IMR-90 (cell line): Measurements from ENCODE around the gene ROBO4. TPM values are rescaled to one million over a fixed set of nuclear protein-coding genes. Genes with fewer than 3 reads are reported as not detected.

Source experiments
- ATAC-seq: fragments of 200-7000 bp; cut with Tn5 transposase; 2 replicates; pipeline ENCODE4 v1.9.1; 2020; ENCODE audit warnings: low read depth, mild to moderate bottlenecking, moderate library complexity
- BruUV-seq: library from RNA; stranded (reverse); fragments of 400-500 nt; replicated peaks from 2 replicates; lab custom pipeline; 2021; lab: Mats Ljungman, UMichigan
- CTCF ChIA-PET: fragments of 300-600 bp; formaldehyde crosslinking; extraction: SDS; loops from one replicate; lab custom pipeline; 2021; ENCODE audit warnings: antibody characterized with exemption; lab: Yijun Ruan, JAX
- POLR2A ChIA-PET: fragments of 300-600 bp; sonication (Branson Sonifier 250); formaldehyde crosslinking; loops from one replicate; lab custom pipeline; 2022; ENCODE audit warnings: antibody characterized with exemption; ENCODE audit not compliant: unreplicated experiment; lab: Charles Lee
- DNase-seq: peaks from one replicate; pipeline ENCODE4 v3.0.0; 2013
- H2AFZ ChIP-seq: replicated peaks from 2 replicates; pipeline ENCODE3; 2013; ENCODE audit warnings: low read length, mild to moderate bottlenecking; ENCODE audit not compliant: poor library complexity
- H2AK5ac ChIP-seq: 2 replicates; pipeline ENCODE4 v1.6.1; 2013; ENCODE audit warnings: low read depth, low read length, inconsistent platforms
- H2AK9ac ChIP-seq: replicated peaks from 2 replicates; pipeline ENCODE3; 2013; ENCODE audit warnings: mild to moderate bottlenecking, low read depth, low read length, moderate library complexity; ENCODE audit not compliant: poor library complexity
- H2BK120ac ChIP-seq: 2 replicates; pipeline ENCODE4 v1.6.1; 2013; ENCODE audit warnings: low read depth, low read length, inconsistent platforms
- H2BK15ac ChIP-seq: 3 replicates; pipeline ENCODE4 v1.6.1; 2013; ENCODE audit warnings: low read depth, low read length, inconsistent platforms
- H2BK20ac ChIP-seq: 2 replicates; pipeline ENCODE4 v1.6.1; 2013; ENCODE audit warnings: low read depth, mild to moderate bottlenecking, inconsistent platforms, low read length, moderate library complexity
- H2BK5ac ChIP-seq: 2 replicates; pipeline ENCODE4 v1.6.1; 2013; ENCODE audit warnings: mild to moderate bottlenecking, low read depth, low read length, inconsistent platforms; ENCODE audit not compliant: poor library complexity, severe bottlenecking
- H3K14ac ChIP-seq: replicated peaks from 2 replicates; pipeline ENCODE4 v1.6.1; 2013; ENCODE audit warnings: low read depth, low read length, inconsistent platforms
- H3K18ac ChIP-seq: 2 replicates; pipeline ENCODE4 v1.6.1; 2013; ENCODE audit warnings: low read depth, low read length, control low read depth
- H3K23ac ChIP-seq: 2 replicates; pipeline ENCODE4 v1.6.1; 2013; ENCODE audit warnings: low read depth, low read length, inconsistent platforms
- H3K27ac ChIP-seq: 2 replicates; pipeline ENCODE4 v1.5.1; 2013; ENCODE audit warnings: mild to moderate bottlenecking, control low read depth, low read length; ENCODE audit not compliant: insufficient read depth
- H3K27me3 ChIP-seq: 2 replicates; pipeline ENCODE4 v1.6.1; 2013; ENCODE audit warnings: low read length; ENCODE audit not compliant: control insufficient read depth, insufficient read depth
- H3K36me3 ChIP-seq: 2 replicates; pipeline ENCODE4 v1.6.1; 2013; ENCODE audit warnings: low read length, mixed read lengths; ENCODE audit not compliant: control insufficient read depth, insufficient read depth
- H3K4ac ChIP-seq: 2 replicates; pipeline ENCODE4 v1.6.1; 2013; ENCODE audit warnings: low read depth, low read length, inconsistent platforms
- H3K4me1 ChIP-seq: 2 replicates; pipeline ENCODE4 v1.6.1; 2013; ENCODE audit warnings: low read length, mixed read lengths; ENCODE audit not compliant: control insufficient read depth, insufficient read depth
- H3K4me2 ChIP-seq: 2 replicates; pipeline ENCODE4 v1.6.1; 2013; ENCODE audit warnings: low read depth, mild to moderate bottlenecking, control low read depth, low read length, moderate library complexity
- H3K4me3 ChIP-seq: 2 replicates; pipeline ENCODE4 v1.5.1; 2013; ENCODE audit warnings: low read depth, mild to moderate bottlenecking, control low read depth, low read length, moderate library complexity; ENCODE audit not compliant: insufficient read depth
- H3K56ac ChIP-seq: 2 replicates; pipeline ENCODE4 v1.6.1; 2013; ENCODE audit warnings: low read length, inconsistent platforms; ENCODE audit not compliant: insufficient read depth; ENCODE audit errors: extremely low read depth
- H3K79me1 ChIP-seq, 2 experiments: 2 replicates each; pipeline ENCODE4 v1.6.1; 2013; ENCODE audit warnings: low read length in 2 of 2, inconsistent platforms in 1 of 2, low read depth in 1 of 2
- H3K9ac ChIP-seq: 2 replicates; pipeline ENCODE4 v1.6.1; 2013; ENCODE audit warnings: low read depth, low read length, control low read depth
- H3K9me1 ChIP-seq: 2 replicates; pipeline ENCODE4 v1.6.1; 2013; ENCODE audit warnings: low read length, inconsistent platforms; ENCODE audit not compliant: insufficient read depth
- H3K9me3 ChIP-seq: 2 replicates; pipeline ENCODE4 v1.6.1; 2013; ENCODE audit warnings: low read length; ENCODE audit not compliant: control insufficient read depth, insufficient read depth
- H4K20me1 ChIP-seq: 2 replicates; pipeline ENCODE4 v1.6.1; 2013; ENCODE audit warnings: low read length, inconsistent platforms; ENCODE audit not compliant: insufficient read depth
- H4K5ac ChIP-seq: 2 replicates; pipeline ENCODE4 v1.6.1; 2013; ENCODE audit warnings: mild to moderate bottlenecking, low read depth, low read length, control low read depth
- H4K8ac ChIP-seq, 2 experiments: 2 replicates each; pipeline ENCODE4 v1.6.1; 2013; ENCODE audit warnings: low read depth in 2 of 2, low read length in 2 of 2, control low read depth in 1 of 2, inconsistent platforms in 1 of 2
- H4K91ac ChIP-seq: 2 replicates; pipeline ENCODE4 v1.6.1; 2013; ENCODE audit warnings: low read depth, low read length, inconsistent platforms; ENCODE audit not compliant: insufficient read depth
- BHLHE40 ChIP-seq: fragments of 150-350 bp; IDR thresholded peaks from 2 replicates; pipeline ENCODE4 v1.6.1; 2016; ENCODE audit warnings: mild to moderate bottlenecking, low read depth, low read length
- CEBPB ChIP-seq: IDR thresholded peaks from 2 replicates; pipeline ENCODE4 v1.6.1; 2012; ENCODE audit warnings: low read depth, low read length, improper control_type of control experiment
- CHD1 ChIP-seq: IDR thresholded peaks from 2 replicates; pipeline ENCODE4 v1.6.1; 2012; ENCODE audit warnings: low read depth, low read length, improper control_type of control experiment
- ELK1 ChIP-seq: fragments of 150-350 bp; IDR thresholded peaks from 2 replicates; pipeline ENCODE4 v1.6.1; 2016; ENCODE audit warnings: low read depth, mild to moderate bottlenecking, low read length, moderate library complexity, borderline replicate concordance
- MAZ ChIP-seq: IDR thresholded peaks from 2 replicates; pipeline ENCODE4 v1.6.1; 2012; ENCODE audit warnings: low read depth, mild to moderate bottlenecking, low read length, improper control_type of control experiment, moderate library complexity, borderline replicate concordance
- MXI1 ChIP-seq: IDR thresholded peaks from 2 replicates; pipeline ENCODE4 v1.6.1; 2012; ENCODE audit warnings: low read depth, mild to moderate bottlenecking, low read length, moderate library complexity, borderline replicate concordance
- NFE2L2 ChIP-seq: fragments of 150-350 bp; IDR thresholded peaks from 2 replicates; pipeline ENCODE4 v1.6.1; 2016; ENCODE audit warnings: low read depth, mild to moderate bottlenecking, low read length
- RAD21 ChIP-seq: IDR thresholded peaks from 2 replicates; pipeline ENCODE4 v1.6.1; 2012; ENCODE audit warnings: low read length, improper control_type of control experiment
- RCOR1 ChIP-seq: IDR thresholded peaks from 2 replicates; pipeline ENCODE4 v1.6.1; 2012; ENCODE audit warnings: mild to moderate bottlenecking, low read length, improper control_type of control experiment; ENCODE audit not compliant: insufficient replicate concordance
- RFX5 ChIP-seq: IDR thresholded peaks from 2 replicates; pipeline ENCODE4 v1.8.0; 2012; ENCODE audit warnings: low read depth, mild to moderate bottlenecking, low read length, moderate library complexity
- SMC3 ChIP-seq: fragments of 150-350 bp; IDR thresholded peaks from 2 replicates; pipeline ENCODE4 v1.6.1; 2016; ENCODE audit warnings: low read depth, mild to moderate bottlenecking, antibody characterized with exemption, low read length, moderate library complexity
- USF2 ChIP-seq: fragments of 150-350 bp; IDR thresholded peaks from 2 replicates; pipeline ENCODE4 v1.6.1; 2017; ENCODE audit warnings: mild to moderate bottlenecking, antibody characterized with exemption, low read length, low read depth
- WGBS, 2 experiments: methylation state at CpG; one replicate each; pipeline versions ENCODE4 v1.1.5 to v1.1.7; 2013; ENCODE audit warnings: missing lambda C conversion rate in 2 of 2; ENCODE audit not compliant: insufficient read length in 1 of 2; ENCODE audit errors: extremely low coverage in 2 of 2; 5-methylcytosine and 5-hydroxymethylcytosine counted together
- dilution Hi-C: fragments of 300-500 bp; cut with HindIII; formaldehyde crosslinking; loops from one replicate; pipeline ENCODE4 v1.14.3; 2018; ENCODE audit warnings: low sequenced_read_pairs; ENCODE audit not compliant: unreplicated experiment
- in situ Hi-C: fragments of 300-500 bp; cut with MboI; formaldehyde crosslinking; loops from 3 replicates; pipeline ENCODE4 v1.14.3; 2019; ENCODE audit warnings: low sequenced_read_pairs, inconsistent platforms, mixed read lengths
- intact Hi-C: fragments of 100-400 bp; cut with micrococcal nuclease; formaldehyde crosslinking; loops from 2 replicates; pipeline ENCODE4 v1.10.0; 2022
- polyA plus RNA-seq, 3 experiments: library from polyadenylated mRNA; depleted of rRNA; stranded (reverse); fragments of >200 nt; gene quantifications; 2 replicates each; pipeline ENCODE4 v1.2.3, GENCODE V29; 2012; ENCODE audit warnings: low replicate concordance in 1 of 3
- total RNA-seq: library from RNA; depleted of rRNA; stranded (reverse); fragments of >200 nt; gene quantifications from 2 replicates; pipeline ENCODE4 v1.2.3, GENCODE V29; 2012

The ROBO4 gene
- total and polyA plus RNA-seq, 2 of the 4 experiments (the other 2 are of a cell fraction), result 0.72 to 0.82 TPM

- no peak for TF ChIP-seq NFE2L2
These were observed 15.2 kb downstream of the ROBO4 start (continued) for GRCh38 chr11:124882339-124883071.

DNA sequence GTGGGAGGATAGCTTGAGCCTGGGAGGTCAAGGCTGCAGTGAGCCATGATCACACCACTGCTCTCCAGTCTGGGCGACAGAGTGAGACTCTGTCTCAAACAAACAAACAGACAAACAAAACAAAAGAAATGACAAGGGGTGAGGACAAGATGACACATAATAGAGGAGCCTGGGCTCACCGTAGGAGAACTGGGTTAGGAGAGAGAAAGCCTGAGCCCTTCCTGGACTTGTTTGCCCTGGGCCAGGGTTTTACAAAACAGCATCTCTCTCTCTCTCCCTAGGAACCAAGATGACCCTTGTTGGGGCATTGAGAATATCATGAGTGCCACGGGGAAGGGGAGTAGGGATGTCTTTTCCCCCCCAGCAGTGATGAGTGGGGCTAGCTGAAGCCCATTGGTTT, 16.7 kb downstream of the ROBO4 start:
- TF ChIP-seq NFE2L2, result no peak
- TF ChIP-seq RFX5, result no peak
- no peak for TF ChIP-seq RCOR1
- TF ChIP-seq CHD1, result no peak
- no peak for TF ChIP-seq ELK1
- TF ChIP-seq BHLHE40, result no peak
- no peak for TF ChIP-seq MXI1
- no peak for TF ChIP-seq CEBPB
- TF ChIP-seq MAZ, result no peak
- no peak for TF ChIP-seq RAD21
- TF ChIP-seq SMC3, result no peak
- TF ChIP-seq USF2, result no peak
- H3K4me3 ChIP-seq, result no peak overlapping the region
- intact Hi-C loops, result no loop called here
- dilution Hi-C loops, result no loop called here
- no peak overlapping the region for H3K4me2 ChIP-seq
- no peak overlapping the region for H2AK9ac ChIP-seq
- H3K79me1 ChIP-seq, result peaks cover 6 to 21% of the 10 kb centered on the region in 2 experiments; a peak in 3 of 4 replicates
- WGBS, 2 experiments, result 100% methylated on average over 1 of the region's 3 CpGs; no CpG with 5 or more reads in 1 of the 2 experiments
- no peaks in the 10 kb centered on the region for H3K9me3 ChIP-seq
- no peak overlapping the region for H2BK5ac ChIP-seq
- no TSS peak for BruUV-seq
- DNase-seq, result no peak
- H3K9ac ChIP-seq, result no peak overlapping the region
- no peak overlapping the region for H2AK5ac ChIP-seq
- no peak overlapping the region for H3K56ac ChIP-seq
- ChIA-PET POLR2A (no interaction called here), CTCF (no interaction called here)
- no peak overlapping the region for H3K14ac ChIP-seq
- no peak overlapping the region for H2BK120ac ChIP-seq
- H4K20me1 ChIP-seq, result no peaks in the 10 kb centered on the region
- no peak overlapping the region for H2AFZ ChIP-seq
- no peak overlapping the region for H4K8ac ChIP-seq
- H3K9me1 ChIP-seq, result peaks cover 3% of the 10 kb centered on the region; the same call in 1 of the 2 replicates
- no peak overlapping the region for H4K91ac ChIP-seq
- H2BK20ac ChIP-seq, result no peak overlapping the region
- no peak overlapping the region for H2BK15ac ChIP-seq
- H3K4ac ChIP-seq, result no peak overlapping the region
- no peak overlapping the region for H3K23ac ChIP-seq
- no peaks in the 10 kb centered on the region for H3K36me3 ChIP-seq
- in situ Hi-C loops, result no loop called here
- H3K27ac ChIP-seq, result no peak overlapping the region
- no peaks in the 10 kb centered on the region for H3K27me3 ChIP-seq
- no peak overlapping the region for H4K5ac ChIP-seq
- peaks cover 3% of the 10 kb centered on the region for H3K4me1 ChIP-seq
- no peak overlapping the region for H3K18ac ChIP-seq
- ATAC-seq, result no peak
